ENCODE results near the gene RAD23B. TPM values are rescaled to one million over a fixed set of nuclear protein-coding genes. Genes with fewer than 3 reads are reported as not detected.

RAD23B gene
- total and polyA plus RNA-seq, 2 of the 13 experiments (the other 11 are each of a cell fraction or from before 2014, with no cell fraction given): 133 to 156 TPM

- no TSS peak for BruUV-seq (replicated peaks)
- no peaks in the 10 kb centered on the region for H3K27me3 ChIP-seq (ENCODE audit: control insufficient read depth in 1 of 2, insufficient read depth in 2 of 2, low read length in 2 of 2)
- no peak for FAIRE-seq
- H4K20me1 ChIP-seq (ENCODE audit: insufficient read depth, low read length): no peaks in the 10 kb centered on the region
- H2AFZ ChIP-seq (ENCODE audit: low read length): no peak overlapping the region
- peak overlapping the region; percentile 47; the same call in 1 of the 2 replicates for H3K4me2 ChIP-seq (ENCODE audit: low read depth, low read length)
- H3K79me2 ChIP-seq (ENCODE audit: insufficient read depth, low read length): no peaks in the 10 kb centered on the region
- H3K36me3 ChIP-seq (replicated peaks in 1 of 2; ENCODE audit: control insufficient read depth in 1 of 2, insufficient read depth in 2 of 2, low read length in 2 of 2): no peaks in the 10 kb centered on the region
- H3K9me3 ChIP-seq (ENCODE audit: low read length): no peaks in the 10 kb centered on the region
- peak overlapping the region in 1 of 3 experiments; percentile 3; a peak in 1 of 6 replicates for H3K4me3 ChIP-seq (replicated peaks in 1 of 3; ENCODE audit: insufficient read depth in 1 of 3, low read depth in 2 of 3, low read length in 3 of 3)
- CTCF ChIA-PET (ENCODE audit: low intra/inter-chr PET ratio, low total read pairs): no interaction called here
- H3K27ac ChIP-seq (ENCODE audit: extremely low read length, insufficient read depth, low read length): no peak overlapping the region
- no peak overlapping the region for H3K9ac ChIP-seq (ENCODE audit: insufficient read depth, low read depth, low read length)
- ATAC-seq: peak; percentile 27; the same call in 1 of the 3 replicates
- in situ Hi-C loops (cut with HindIII; ENCODE audit: extremely low pct_ligation_motif_present, low pct_unique_long_range_greater_than_20kb) (no loop called here), intact Hi-C loops (cut with micrococcal nuclease; ENCODE audit: unreplicated experiment) (no loop called here)
- H3K4me1 ChIP-seq (ENCODE audit: insufficient read depth, low read length): peaks cover 22% of the 10 kb centered on the region
- POLR2A ChIA-PET: interaction anchor here (1.6 to 2.2 kb wide), 4 partner anchors 21 to 85 kb away, joined by 3 to 8 read pairs (median 6); no protein-coding TSS in a partner anchor
- WGBS (ENCODE audit: low lambda C conversion rate): 4% methylated on average over 9 of the region's 9 CpGs
- peak; percentile 33 for DNase-seq (ENCODE audit: low spot score)
- 0 out of 2 replicates have a peak, but pooled peaks have one; percentile 29 for TF ChIP-seq MAX (IDR thresholded peaks at IDR 0.05)
- TF ChIP-seq, protein P1, sequence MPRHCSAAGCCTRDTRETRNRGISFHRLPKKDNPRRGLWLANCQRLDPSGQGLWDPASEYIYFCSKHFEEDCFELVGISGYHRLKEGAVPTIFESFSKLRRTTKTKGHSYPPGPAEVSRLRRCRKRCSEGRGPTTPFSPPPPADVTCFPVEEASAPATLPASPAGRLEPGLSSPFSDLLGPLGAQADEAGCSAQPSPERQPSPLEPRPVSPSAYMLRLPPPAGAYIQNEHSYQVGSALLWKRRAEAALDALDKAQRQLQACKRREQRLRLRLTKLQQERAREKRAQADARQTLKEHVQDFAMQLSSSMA (CRISPR knock-in tag; IDR thresholded peaks at IDR 0.05): no peak
- TF ChIP-seq RFX1 (IDR thresholded peaks at IDR 0.05): no peak
- TF ChIP-seq TBX3 (IDR thresholded peaks at IDR 0.05; ENCODE audit: borderline replicate concordance): no peak
- TF ChIP-seq ATF2 (CRISPR knock-in tag; IDR thresholded peaks at IDR 0.05): no peak
- TF ChIP-seq SMYD3 (CRISPR knock-in tag; IDR thresholded peaks at IDR 0.05): no peak
- no peak for TF ChIP-seq ZNF713 (CRISPR knock-in tag; IDR thresholded peaks at IDR 0.05)
- no peak for TF ChIP-seq SMAD3 (CRISPR knock-in tag; IDR thresholded peaks at IDR 0.05)
- no peak for TF ChIP-seq ZNF883 (CRISPR knock-in tag; IDR thresholded peaks at IDR 0.05; ENCODE audit: not compliant biosample characterization)
- no peak for TF ChIP-seq NFIC (IDR thresholded peaks at IDR 0.05; ENCODE audit: low read length)
- TF ChIP-seq, protein P2, sequence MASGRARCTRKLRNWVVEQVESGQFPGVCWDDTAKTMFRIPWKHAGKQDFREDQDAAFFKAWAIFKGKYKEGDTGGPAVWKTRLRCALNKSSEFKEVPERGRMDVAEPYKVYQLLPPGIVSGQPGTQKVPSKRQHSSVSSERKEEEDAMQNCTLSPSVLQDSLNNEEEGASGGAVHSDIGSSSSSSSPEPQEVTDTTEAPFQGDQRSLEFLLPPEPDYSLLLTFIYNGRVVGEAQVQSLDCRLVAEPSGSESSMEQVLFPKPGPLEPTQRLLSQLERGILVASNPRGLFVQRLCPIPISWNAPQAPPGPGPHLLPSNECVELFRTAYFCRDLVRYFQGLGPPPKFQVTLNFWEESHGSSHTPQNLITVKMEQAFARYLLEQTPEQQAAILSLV (CRISPR knock-in tag; IDR thresholded peaks at IDR 0.05; ENCODE audit: borderline replicate concordance): no peak
- TF ChIP-seq, protein P3, sequence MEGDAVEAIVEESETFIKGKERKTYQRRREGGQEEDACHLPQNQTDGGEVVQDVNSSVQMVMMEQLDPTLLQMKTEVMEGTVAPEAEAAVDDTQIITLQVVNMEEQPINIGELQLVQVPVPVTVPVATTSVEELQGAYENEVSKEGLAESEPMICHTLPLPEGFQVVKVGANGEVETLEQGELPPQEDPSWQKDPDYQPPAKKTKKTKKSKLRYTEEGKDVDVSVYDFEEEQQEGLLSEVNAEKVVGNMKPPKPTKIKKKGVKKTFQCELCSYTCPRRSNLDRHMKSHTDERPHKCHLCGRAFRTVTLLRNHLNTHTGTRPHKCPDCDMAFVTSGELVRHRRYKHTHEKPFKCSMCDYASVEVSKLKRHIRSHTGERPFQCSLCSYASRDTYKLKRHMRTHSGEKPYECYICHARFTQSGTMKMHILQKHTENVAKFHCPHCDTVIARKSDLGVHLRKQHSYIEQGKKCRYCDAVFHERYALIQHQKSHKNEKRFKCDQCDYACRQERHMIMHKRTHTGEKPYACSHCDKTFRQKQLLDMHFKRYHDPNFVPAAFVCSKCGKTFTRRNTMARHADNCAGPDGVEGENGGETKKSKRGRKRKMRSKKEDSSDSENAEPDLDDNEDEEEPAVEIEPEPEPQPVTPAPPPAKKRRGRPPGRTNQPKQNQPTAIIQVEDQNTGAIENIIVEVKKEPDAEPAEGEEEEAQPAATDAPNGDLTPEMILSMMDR (CRISPR knock-in tag; IDR thresholded peaks at IDR 0.05): no peak
- no peak for TF ChIP-seq ZBTB10 (CRISPR knock-in tag; IDR thresholded peaks at IDR 0.05; ENCODE audit: borderline replicate concordance)
- no peak for TF ChIP-seq NAIF1 (CRISPR knock-in tag; IDR thresholded peaks at IDR 0.05; ENCODE audit: borderline replicate concordance)
- TF ChIP-seq GMEB1 (CRISPR knock-in tag; IDR thresholded peaks at IDR 0.05; ENCODE audit: borderline replicate concordance): no peak
Observed at GRCh38 chr9:107368696-107369095, 85.6 kb downstream of the RAD23B start.

Data from HepG2 (cell line).